Measurements from ENCODE around the gene HS3ST5.

- TF ChIP-seq CTCF (IDR thresholded peaks at IDR 0.05; ENCODE audit: insufficient read depth, low read length, poor library complexity, severe bottlenecking), result no peak
- no peak for TF ChIP-seq EZH2phosphoT487 (conservative IDR thresholded peaks at IDR 0.05; ENCODE audit: low read length)
Observed at GRCh38 chr6:114144887-114145851, 197.7 kb downstream of the HS3ST5 start.

All from SU-DHL-6 (cell line).